ENCODE data around the gene SEC11C. TPM values are rescaled to one million over a fixed set of nuclear protein-coding genes. Genes with fewer than 3 reads are reported as not detected.

Gene SEC11C
- total and polyA plus RNA-seq, 9 of the 15 experiments (the other 6 are each of a cell fraction or from before 2014, with no cell fraction given) = 22.0 to 71.3 (median 36.5) TPM

GRCh38 chr18:59142274-59142673, 2.6 kb downstream of the SEC11C start:
- H3K9ac ChIP-seq (ENCODE audit: insufficient read depth in 1 of 2, low read depth in 2 of 2, low read length in 2 of 2) = no peak overlapping the region
- no peak for DNase-seq (ENCODE audit: extremely low read depth in 1 of 4, low spot score in 3 of 4)
- peaks cover 0 to 5% of the 10 kb centered on the region in 2 experiments; a peak in 2 of 5 replicates for H3K4me1 ChIP-seq (replicated peaks in 1 of 2; ENCODE audit: control insufficient read depth in 2 of 2, insufficient read depth in 2 of 2, low read length in 2 of 2)
- no peaks in the 10 kb centered on the region for H3K27me3 ChIP-seq (ENCODE audit: control insufficient read depth in 2 of 2, insufficient read depth in 2 of 2, low read length in 2 of 2)
- CTCF ChIA-PET (ENCODE audit: low intra/inter-chr PET ratio) = no interaction called here
- BruUV-seq (replicated peaks) = no TSS peak
- POLR2A ChIA-PET = no interaction called here
- intact Hi-C loops (cut with micrococcal nuclease) (no loop called here), in situ Hi-C loops (cut with MboI) (no loop called here)
- H3K79me2 ChIP-seq (ENCODE audit: control insufficient read depth, insufficient read depth, low read length) = no peaks in the 10 kb centered on the region
- FAIRE-seq = no peak
- no peak for ATAC-seq
- no peak overlapping the region for H2AFZ ChIP-seq (ENCODE audit: low read depth, low read length)
- no peaks in the 10 kb centered on the region for H3K9me1 ChIP-seq (ENCODE audit: control insufficient read depth, insufficient read depth, low read length)
- H3K36me3 ChIP-seq (ENCODE audit: control insufficient read depth, insufficient read depth, low read length) = no peaks in the 10 kb centered on the region
- H3K4me3 ChIP-seq = no peak overlapping the region
- TF ChIP-seq TCF7 (IDR thresholded peaks at IDR 0.05; ENCODE audit: borderline replicate concordance) (no peak), ZNF644 (tag; IDR thresholded peaks at IDR 0.05; ENCODE audit: low read depth) (no peak), PBX2 (CRISPR knock-in tag; IDR thresholded peaks at IDR 0.05; ENCODE audit: low read depth) (no peak), PBX2 (tag; conservative IDR thresholded peaks at IDR 0.05; ENCODE audit: low read depth) (no peak), ELK1 (CRISPR knock-in tag; IDR thresholded peaks at IDR 0.05) (no peak), BCL6 (CRISPR knock-in tag; IDR thresholded peaks at IDR 0.05) (no peak), SMAD2 (IDR thresholded peaks at IDR 0.05; ENCODE audit: low read depth, low read length) (no peak), PRDM10 (IDR thresholded peaks at IDR 0.05; ENCODE audit: partially characterized antibody) (no peak), SIN3B (IDR thresholded peaks at IDR 0.05; ENCODE audit: low read depth) (no peak), POLR2G (IDR thresholded peaks at IDR 0.05; ENCODE audit: low read depth, low read length) (no peak)
- H3K27ac ChIP-seq (ENCODE audit: extremely low read depth, low read depth, low read length) = no peak overlapping the region
- H4K20me1 ChIP-seq (replicated peaks; ENCODE audit: control insufficient read depth, insufficient read depth, low read length) = no peaks in the 10 kb centered on the region
- no peaks in the 10 kb centered on the region for H3K9me3 ChIP-seq (replicated peaks; ENCODE audit: control insufficient read depth, insufficient read depth, low read depth, low read length)
- WGBS (ENCODE audit: insufficient coverage, low coverage, missing lambda C conversion rate) = 43% methylated on average over 6 of the region's 6 CpGs
- H3K4me2 ChIP-seq (ENCODE audit: insufficient read depth, low read length) = no peak overlapping the region
